ENCODE data around the gene APCDD1L. TPM values are rescaled to one million over a fixed set of nuclear protein-coding genes. Genes with fewer than 3 reads are reported as not detected.

APCDD1L gene
- total and polyA plus RNA-seq, 8 donors, result 0.09 to 0.23 (median 0.13) TPM; not detected in 1

DNA sequence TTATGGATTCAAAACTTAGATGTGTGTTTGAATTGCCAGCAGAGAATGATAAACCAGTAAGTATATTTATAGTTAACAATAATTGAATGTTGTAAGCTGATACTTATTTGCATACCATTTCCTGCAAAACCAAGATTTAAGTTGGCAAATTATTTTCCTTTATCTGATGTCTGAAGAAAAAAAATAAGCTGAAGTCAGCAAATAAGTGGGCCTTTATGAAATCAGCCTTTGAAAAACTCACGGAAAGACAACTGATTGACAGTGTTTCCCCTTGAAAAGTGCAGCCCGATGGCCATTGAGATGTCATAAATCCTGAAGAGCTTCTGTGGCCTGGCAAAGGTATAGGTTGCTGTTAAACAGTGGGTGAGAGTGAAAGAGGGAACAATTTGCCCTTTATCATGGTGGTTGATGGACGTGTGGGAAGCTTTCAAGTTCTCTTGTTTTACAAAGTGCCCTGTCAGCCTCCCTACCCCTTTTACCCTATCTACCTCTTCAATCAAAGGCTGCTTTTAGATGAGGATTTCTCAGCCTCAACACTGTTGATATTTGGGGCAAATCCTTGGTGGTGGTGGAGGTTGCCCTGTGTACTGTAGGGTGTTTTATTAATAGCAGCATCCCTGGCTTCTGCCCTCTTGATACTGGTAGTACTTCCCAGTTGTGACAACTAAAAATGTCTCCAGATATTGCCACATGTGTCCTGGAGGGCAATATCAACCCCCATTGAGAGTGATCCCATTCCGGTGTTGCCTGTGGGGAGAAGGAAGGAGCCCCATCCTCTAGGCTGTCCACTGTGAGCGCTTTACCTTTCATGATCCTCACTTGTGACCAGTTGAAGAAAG is 76.0 kb downstream of the APCDD1L start:
- peaks cover 0 to 39% of the 10 kb centered on the region in 2 donors for H3K36me3 ChIP-seq
- H3K9me3 ChIP-seq, result no peaks in the 10 kb centered on the region
- DNase-seq (no peak), ATAC-seq (no peak)
- TF ChIP-seq, protein P1, sequence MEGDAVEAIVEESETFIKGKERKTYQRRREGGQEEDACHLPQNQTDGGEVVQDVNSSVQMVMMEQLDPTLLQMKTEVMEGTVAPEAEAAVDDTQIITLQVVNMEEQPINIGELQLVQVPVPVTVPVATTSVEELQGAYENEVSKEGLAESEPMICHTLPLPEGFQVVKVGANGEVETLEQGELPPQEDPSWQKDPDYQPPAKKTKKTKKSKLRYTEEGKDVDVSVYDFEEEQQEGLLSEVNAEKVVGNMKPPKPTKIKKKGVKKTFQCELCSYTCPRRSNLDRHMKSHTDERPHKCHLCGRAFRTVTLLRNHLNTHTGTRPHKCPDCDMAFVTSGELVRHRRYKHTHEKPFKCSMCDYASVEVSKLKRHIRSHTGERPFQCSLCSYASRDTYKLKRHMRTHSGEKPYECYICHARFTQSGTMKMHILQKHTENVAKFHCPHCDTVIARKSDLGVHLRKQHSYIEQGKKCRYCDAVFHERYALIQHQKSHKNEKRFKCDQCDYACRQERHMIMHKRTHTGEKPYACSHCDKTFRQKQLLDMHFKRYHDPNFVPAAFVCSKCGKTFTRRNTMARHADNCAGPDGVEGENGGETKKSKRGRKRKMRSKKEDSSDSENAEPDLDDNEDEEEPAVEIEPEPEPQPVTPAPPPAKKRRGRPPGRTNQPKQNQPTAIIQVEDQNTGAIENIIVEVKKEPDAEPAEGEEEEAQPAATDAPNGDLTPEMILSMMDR (IDR thresholded peaks at IDR 0.05), result no peak
- peak overlapping the region in 1 of 2 donors; percentile 2 for H3K27ac ChIP-seq
- no peaks in the 10 kb centered on the region for H3K27me3 ChIP-seq
- intact Hi-C loops (cut with DNase I), result no loop called here
- no peaks in the 10 kb centered on the region for H3K4me1 ChIP-seq
- H3K4me3 ChIP-seq, result no peak overlapping the region

DNA sequence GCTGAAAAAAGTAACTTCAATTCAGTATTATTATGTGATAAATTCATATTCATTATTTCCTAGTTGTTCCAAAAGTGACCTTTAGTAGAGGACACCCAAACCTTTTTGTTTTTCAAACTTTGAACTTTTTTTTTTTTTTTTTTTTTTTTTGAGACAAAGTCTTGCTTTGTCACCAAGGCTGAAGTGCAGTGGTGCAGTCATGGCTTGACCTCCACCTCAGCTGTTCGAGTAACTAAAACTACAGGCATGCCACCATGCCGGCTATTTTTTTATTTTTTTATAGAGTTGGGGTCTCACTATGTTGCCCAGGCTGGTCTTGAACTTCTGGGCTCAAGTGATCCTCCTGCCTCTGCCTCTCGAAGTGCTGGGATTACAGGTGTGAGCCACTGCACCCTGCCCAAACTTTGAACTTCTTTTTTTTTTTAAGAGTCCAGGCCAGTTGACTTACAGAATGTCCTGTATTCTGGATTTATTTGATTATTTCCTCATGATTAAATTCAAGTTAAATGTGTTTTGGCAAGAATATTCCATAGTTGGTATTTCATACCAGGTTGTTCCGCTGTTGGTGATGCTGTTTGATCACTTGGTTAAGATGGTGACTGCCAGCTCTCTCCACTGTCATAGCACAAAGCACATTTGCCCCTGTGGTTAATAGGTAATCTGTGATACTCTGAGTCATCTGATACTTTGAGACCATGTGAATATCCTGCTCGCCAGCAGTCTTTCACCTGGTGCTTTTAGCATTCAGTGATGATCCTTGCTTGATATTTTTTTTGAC is 78.1 kb downstream of the APCDD1L start:
- DNase-seq (no peak), ATAC-seq (no peak)
- intact Hi-C loops (cut with DNase I), result no loop called here
- TF ChIP-seq, protein P1 (IDR thresholded peaks at IDR 0.05), result no peak
- no peaks in the 10 kb centered on the region for H3K27me3 ChIP-seq
- H3K36me3 ChIP-seq, result peaks cover 0 to 31% of the 10 kb centered on the region in 2 donors
- no peak overlapping the region for H3K27ac ChIP-seq
- peaks cover 0 to 6% of the 10 kb centered on the region in 2 donors for H3K4me1 ChIP-seq
- no peak overlapping the region for H3K4me3 ChIP-seq
- H3K9me3 ChIP-seq, result no peaks in the 10 kb centered on the region

DNA sequence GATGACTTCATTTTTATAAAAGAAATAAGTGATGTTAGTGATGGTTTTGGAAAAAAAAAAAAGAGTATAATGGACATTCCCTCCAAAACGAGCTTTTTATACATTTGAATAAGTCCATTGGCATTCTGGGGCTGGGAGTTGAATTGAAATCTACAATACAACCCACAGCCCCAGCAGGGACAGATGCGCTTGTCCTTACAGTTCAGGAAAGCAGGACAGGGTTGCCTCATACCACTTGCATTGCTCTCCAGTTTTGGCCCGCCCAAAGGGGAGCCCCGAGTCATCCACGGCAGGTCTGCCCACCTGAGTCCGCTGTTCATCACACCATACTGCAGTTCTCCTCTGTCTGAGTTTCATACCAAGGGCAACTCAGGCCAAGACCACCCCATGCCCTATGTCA is 80.0 kb downstream of the APCDD1L start:
- H3K4me1 ChIP-seq, result peaks cover 0 to 11% of the 10 kb centered on the region in 2 donors
- H3K4me3 ChIP-seq, result no peak overlapping the region
- DNase-seq (no peak), ATAC-seq (no peak)
- H3K27me3 ChIP-seq, result no peaks in the 10 kb centered on the region
- intact Hi-C loops (cut with DNase I), result no loop called here
- TF ChIP-seq, protein P1 (IDR thresholded peaks at IDR 0.05), result no peak
- peaks cover 0 to 14% of the 10 kb centered on the region in 2 donors for H3K36me3 ChIP-seq
- H3K9me3 ChIP-seq, result no peaks in the 10 kb centered on the region
- H3K27ac ChIP-seq, result no peak overlapping the region

DNA sequence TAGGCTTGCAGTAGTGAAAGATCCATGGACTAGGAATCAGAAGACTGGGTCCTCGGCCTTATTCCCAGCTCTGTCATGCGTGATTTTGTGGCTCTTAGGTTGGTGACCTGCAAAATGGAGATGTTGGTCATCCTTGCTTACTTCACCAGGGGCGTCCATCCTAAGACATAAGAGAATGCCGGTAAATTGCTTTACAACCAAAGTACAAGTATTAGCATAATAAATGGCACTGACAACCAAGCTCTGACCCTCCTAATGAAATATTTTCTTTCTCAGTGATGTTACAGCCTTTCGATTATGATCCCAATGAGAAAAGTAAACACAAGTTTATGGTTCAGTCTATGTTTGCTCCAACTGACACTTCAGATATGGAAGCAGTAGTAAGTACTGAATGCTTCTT is 80.9 kb downstream of the APCDD1L start:
- Histone ChIP-seq H3K4me3 (no peak overlapping the region), H3K4me1 (peaks cover 0 to 11% of the 10 kb centered on the region in 2 donors), H3K27ac (no peak overlapping the region), H3K9me3 (no peaks in the 10 kb centered on the region), H3K27me3 (no peaks in the 10 kb centered on the region), H3K36me3 (peaks cover 0 to 11% of the 10 kb centered on the region in 2 donors)
- DNase-seq, result no peak
- TF ChIP-seq, protein P1 (IDR thresholded peaks at IDR 0.05), result no peak
- no peak for ATAC-seq
- intact Hi-C loops (cut with DNase I), result no loop called here

DNA sequence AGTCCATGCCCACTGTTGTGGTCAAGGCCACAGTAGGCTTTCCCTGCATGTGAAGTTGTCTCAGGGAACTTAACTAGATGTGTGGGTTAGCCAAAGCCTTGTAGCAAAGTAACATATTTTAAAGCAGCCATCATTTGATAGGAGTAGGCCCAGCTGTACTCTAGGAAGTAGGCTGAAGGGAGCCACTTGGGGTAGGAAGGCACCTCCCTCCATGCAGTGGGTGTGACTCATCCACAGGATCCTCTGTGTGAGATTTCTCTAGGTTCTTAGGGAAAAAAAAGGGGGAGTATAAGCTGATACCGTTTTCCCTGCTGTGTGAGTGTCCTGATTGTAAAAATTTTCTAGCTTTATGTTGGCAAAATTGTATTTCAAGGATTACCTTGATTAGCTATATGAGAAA is 81.4 kb downstream of the APCDD1L start:
- no peak overlapping the region for H3K27ac ChIP-seq
- peaks cover 0 to 11% of the 10 kb centered on the region in 2 donors for H3K36me3 ChIP-seq
- H3K4me1 ChIP-seq, result peaks cover 0 to 11% of the 10 kb centered on the region in 2 donors
- DNase-seq (no peak), ATAC-seq (peak; percentile 73)
- H3K27me3 ChIP-seq, result no peaks in the 10 kb centered on the region
- TF ChIP-seq, protein P1 (IDR thresholded peaks at IDR 0.05), result no peak
- H3K4me3 ChIP-seq, result no peak overlapping the region
- H3K9me3 ChIP-seq, result no peaks in the 10 kb centered on the region
- intact Hi-C loops (cut with DNase I), result no loop called here
